Duodenal mucosa (tissue), 2 donors: ENCODE measurements around the gene STXBP3.

Source experiments
- H3K27ac ChIP-seq: one replicate; pipeline ENCODE4 v1.7.0; 2013; ENCODE audit warnings: low read depth, low read length
- H3K27me3 ChIP-seq, 2 donors: one replicate each; pipeline ENCODE4 v1.7.0; 2013; ENCODE audit warnings: low read length in 2 of 2, control low read depth in 1 of 2; ENCODE audit not compliant: insufficient read depth in 2 of 2, control insufficient read depth in 1 of 2
- H3K36me3 ChIP-seq, 2 donors: one replicate each; pipeline ENCODE4 v1.7.0; 2013; ENCODE audit warnings: low read length in 2 of 2, control low read depth in 1 of 2; ENCODE audit not compliant: insufficient read depth in 2 of 2, control insufficient read depth in 1 of 2
- H3K4me1 ChIP-seq, 2 donors: one replicate each; pipeline ENCODE4 v1.7.0; 2013; ENCODE audit warnings: low read length in 2 of 2, control low read depth in 1 of 2; ENCODE audit not compliant: insufficient read depth in 2 of 2, control insufficient read depth in 1 of 2
- H3K4me3 ChIP-seq, 2 donors: one replicate each; pipeline ENCODE4 v1.7.0; 2013; ENCODE audit warnings: low read length in 2 of 2, low read depth in 1 of 2
- H3K9ac ChIP-seq, 2 donors: one replicate each; pipeline ENCODE4 v1.7.0; 2013; ENCODE audit warnings: low read length in 2 of 2, low read depth in 1 of 2
- H3K9me3 ChIP-seq, 2 donors: one replicate each; pipeline ENCODE4 v1.7.0; 2013; ENCODE audit warnings: low read length in 2 of 2, control low read depth in 1 of 2; ENCODE audit not compliant: control insufficient read depth in 1 of 2

The STXBP3 gene

GRCh38 chr1:108715932-108716331, 30.5 kb upstream of the STXBP3 start:
- no peaks in the 10 kb centered on the region for H3K36me3 ChIP-seq
- H3K9me3 ChIP-seq: no peaks in the 10 kb centered on the region
- H3K4me3 ChIP-seq: no peak overlapping the region
- H3K27me3 ChIP-seq: no peaks in the 10 kb centered on the region
- no peak overlapping the region for H3K27ac ChIP-seq
- H3K9ac ChIP-seq: no peak overlapping the region
- no peaks in the 10 kb centered on the region for H3K4me1 ChIP-seq

DNA sequence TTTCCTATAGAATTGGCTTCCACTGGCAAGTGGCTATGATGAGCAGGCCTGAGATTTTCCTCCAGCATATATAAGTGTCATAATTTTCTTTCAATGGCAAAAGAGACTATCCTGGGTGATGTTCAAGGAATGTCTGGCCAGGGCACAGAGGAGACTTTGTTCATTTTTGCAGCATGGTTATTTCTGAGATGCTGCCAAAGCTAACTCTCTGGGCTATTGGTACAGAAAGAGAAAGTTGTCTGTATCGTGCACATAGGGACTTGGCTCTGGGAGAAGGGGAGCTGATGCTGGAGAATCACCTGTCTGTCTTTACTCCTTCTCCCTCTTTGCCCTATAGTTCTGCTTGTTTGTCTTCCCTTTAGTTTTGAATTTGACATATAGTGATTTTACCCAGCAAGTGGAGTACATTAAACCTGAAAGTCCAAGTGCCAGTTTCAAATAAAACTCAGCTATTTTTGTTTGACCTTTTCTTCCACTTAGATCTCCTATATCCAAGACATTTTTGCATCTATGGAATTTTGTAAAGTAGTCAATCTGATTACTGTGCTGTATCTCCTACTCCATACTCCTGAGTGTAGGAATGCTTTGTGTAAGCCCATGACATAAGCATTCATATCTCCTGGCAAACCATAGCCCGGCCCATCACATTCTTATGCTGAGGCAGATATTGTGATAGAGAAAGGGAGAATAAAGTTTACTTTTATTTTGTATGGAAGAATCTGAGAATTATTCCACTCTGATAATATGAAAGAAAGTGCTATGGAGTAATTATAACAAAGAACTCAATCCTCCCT, 29.8 kb upstream of the STXBP3 start:
- Histone ChIP-seq H3K4me3 (no peak overlapping the region), H3K27ac (no peak overlapping the region), H3K9me3 (no peaks in the 10 kb centered on the region), H3K9ac (no peak overlapping the region), H3K4me1 (no peaks in the 10 kb centered on the region), H3K27me3 (no peaks in the 10 kb centered on the region), H3K36me3 (no peaks in the 10 kb centered on the region)

- H3K4me1 ChIP-seq: no peaks in the 10 kb centered on the region
- H3K4me3 ChIP-seq: no peak overlapping the region
- H3K27me3 ChIP-seq: no peaks in the 10 kb centered on the region
- H3K9ac ChIP-seq: no peak overlapping the region
- no peak overlapping the region for H3K27ac ChIP-seq
- no peaks in the 10 kb centered on the region for H3K36me3 ChIP-seq
- H3K9me3 ChIP-seq: no peaks in the 10 kb centered on the region
Observed at GRCh38 chr1:108717774-108718316, 28.6 kb upstream of the STXBP3 start.

DNA sequence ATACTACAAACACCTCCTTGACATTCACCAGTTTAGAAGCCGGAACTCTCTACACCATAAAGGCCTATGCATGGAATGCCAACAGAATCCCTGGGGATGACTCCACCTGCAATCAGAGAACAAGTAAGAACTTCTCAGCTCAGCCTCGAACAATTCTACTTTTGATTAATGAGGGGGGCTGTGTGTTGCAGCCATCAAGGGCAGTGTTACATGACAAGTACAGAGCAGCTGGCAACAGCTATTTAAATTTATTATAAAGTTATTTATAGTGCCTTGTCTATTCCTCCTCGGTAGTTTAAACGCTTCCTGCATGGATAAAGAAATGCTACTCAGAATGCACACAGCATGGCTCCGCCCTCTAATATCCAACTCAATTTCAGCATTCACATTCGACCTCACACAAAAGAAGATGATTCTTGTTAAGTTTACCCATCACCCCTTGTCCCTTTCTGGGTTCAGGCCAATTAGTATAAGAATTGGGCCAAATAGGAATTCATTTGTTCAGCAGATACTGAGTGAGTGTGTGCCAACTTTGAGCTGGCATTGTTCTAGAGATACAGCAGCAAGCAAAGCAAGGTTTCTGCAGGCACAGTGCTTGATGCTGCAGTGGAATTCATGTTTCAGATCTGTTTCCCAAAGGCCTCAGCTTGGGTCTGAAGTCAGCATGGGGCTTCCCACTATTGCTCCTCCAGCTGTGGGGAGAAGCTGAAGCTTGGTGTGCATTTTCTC, 27.4 kb upstream of the STXBP3 start:
- H3K27me3 ChIP-seq: no peaks in the 10 kb centered on the region
- no peak overlapping the region for H3K4me3 ChIP-seq
- H3K9me3 ChIP-seq: no peaks in the 10 kb centered on the region
- no peaks in the 10 kb centered on the region for H3K36me3 ChIP-seq
- H3K27ac ChIP-seq: no peak overlapping the region
- H3K9ac ChIP-seq: no peak overlapping the region
- no peaks in the 10 kb centered on the region for H3K4me1 ChIP-seq

DNA sequence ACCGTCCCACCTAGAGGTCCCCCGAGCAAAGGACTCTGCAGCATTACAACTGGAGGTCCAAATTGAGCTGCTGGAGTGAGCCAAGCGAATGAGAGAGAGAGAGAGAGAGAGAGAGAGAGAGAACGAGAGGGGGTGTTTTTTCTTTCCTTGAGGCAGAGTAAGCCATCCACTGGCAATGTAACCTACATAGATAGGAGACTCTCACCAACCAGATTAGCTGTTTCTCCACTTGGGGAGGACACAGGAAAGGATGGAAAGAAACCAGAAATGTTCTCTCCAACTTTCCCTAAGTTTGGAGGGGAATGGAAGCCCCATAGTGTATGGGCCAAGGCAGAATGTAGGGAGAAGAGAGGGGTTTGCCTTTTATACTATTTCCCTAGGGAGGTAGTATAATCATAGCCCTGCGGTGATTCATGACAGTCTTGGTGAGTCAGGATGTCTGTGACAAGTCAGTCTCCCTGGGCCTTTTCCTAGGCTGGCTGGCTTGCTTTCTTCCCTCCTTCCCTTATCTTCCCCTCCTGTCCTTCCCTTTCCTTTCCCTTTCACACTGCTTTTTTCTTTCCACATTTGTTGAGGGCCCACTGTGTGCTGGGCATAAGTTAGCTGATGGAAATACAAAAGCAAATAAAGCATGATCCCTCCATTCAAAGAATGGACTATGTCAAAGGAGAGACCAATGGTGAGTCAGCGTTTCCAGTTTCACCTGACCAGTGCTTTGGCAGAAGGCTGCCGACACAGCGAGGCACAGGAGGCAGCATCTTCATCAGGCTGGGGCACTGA, 26.6 kb upstream of the STXBP3 start:
- no peaks in the 10 kb centered on the region for H3K4me1 ChIP-seq
- H3K36me3 ChIP-seq: no peaks in the 10 kb centered on the region
- H3K9ac ChIP-seq: no peak overlapping the region
- H3K4me3 ChIP-seq: no peak overlapping the region
- H3K9me3 ChIP-seq: no peaks in the 10 kb centered on the region
- H3K27ac ChIP-seq: no peak overlapping the region
- no peaks in the 10 kb centered on the region for H3K27me3 ChIP-seq

DNA sequence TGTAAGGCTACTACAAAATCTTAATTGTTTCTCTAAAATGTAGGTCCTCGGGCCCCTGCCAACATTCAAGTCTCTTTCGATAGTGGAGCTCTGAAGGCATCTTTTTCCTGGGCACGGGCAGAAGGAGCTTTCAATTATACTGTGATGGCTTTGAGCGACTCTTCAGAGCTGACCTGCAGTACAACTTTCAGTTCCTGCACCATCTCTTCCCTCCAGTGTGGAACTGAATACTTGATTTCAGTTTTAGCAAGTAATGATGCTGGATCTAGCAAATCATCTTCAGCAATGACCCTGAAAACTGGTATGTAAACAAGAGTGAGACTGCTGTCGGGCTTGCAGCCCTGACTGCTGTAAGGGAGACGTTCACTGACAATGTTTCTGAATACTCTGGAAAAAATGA, 24.2 kb upstream of the STXBP3 start:
- Histone ChIP-seq H3K27me3 (no peaks in the 10 kb centered on the region), H3K27ac (no peak overlapping the region), H3K36me3 (no peaks in the 10 kb centered on the region), H3K9me3 (no peaks in the 10 kb centered on the region), H3K4me1 (peaks cover 0 to 3% of the 10 kb centered on the region in 2 donors), H3K4me3 (peak overlapping the region in 1 of 2 donors; percentile 10), H3K9ac (no peak overlapping the region)

GRCh38 chr1:108725906-108726305, 20.6 kb upstream of the STXBP3 start:
- H3K9ac ChIP-seq: no peak overlapping the region
- no peaks in the 10 kb centered on the region for H3K27me3 ChIP-seq
- H3K36me3 ChIP-seq: no peaks in the 10 kb centered on the region
- no peak overlapping the region for H3K27ac ChIP-seq
- peaks cover 0 to 3% of the 10 kb centered on the region in 2 donors for H3K4me1 ChIP-seq
- no peak overlapping the region for H3K4me3 ChIP-seq
- no peaks in the 10 kb centered on the region for H3K9me3 ChIP-seq

DNA sequence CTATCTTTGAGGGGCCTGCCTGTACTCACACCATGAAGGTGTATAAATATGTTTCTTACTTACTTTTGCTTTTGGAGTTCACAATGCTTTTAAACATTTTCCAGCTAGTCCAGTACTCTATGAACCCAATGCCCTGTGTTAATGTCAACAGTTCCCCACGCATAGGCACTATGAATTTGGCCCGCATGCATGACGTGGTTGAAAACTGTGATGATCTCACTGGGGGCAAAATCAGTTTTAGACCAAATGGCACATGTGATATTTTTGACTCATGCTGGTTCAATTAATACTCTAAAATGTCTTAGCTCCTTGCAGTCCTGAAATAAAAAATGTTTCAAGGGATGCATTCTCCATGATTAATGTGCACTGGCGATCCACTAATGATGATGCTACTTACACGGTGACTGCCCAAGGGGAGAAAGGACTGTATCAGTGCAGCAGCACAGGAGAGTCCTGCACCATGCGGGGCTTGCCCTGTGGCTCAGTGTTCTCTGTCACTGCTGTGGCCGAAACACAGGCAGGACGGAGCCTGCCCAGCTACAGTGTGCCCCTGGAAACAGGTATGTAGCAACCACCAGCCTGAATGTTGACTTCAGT, 18.0 kb upstream of the STXBP3 start:
- Histone ChIP-seq H3K27me3 (no peaks in the 10 kb centered on the region), H3K4me1 (peaks cover 0 to 3% of the 10 kb centered on the region in 2 donors), H3K36me3 (no peaks in the 10 kb centered on the region), H3K9me3 (no peaks in the 10 kb centered on the region), H3K9ac (no peak overlapping the region), H3K4me3 (no peak overlapping the region), H3K27ac (no peak overlapping the region)

DNA sequence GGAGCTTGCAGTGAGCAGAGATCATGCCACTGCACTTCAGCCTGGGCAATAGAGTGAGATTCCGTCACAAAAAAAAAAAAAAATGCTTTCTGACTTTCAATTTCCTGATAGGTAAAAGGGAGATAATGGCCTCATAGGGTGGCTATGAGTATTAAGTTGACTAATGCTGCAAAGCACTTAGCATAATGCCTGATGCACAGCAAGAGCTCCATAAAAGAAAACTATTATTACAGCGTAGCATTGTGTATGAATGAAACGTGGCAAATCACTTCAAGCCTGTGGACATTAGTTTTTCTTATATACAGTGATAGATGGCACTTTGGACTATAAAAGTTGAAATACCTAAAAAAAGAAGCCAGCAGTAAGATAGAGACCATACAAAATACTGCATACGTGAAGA, 17.0 kb upstream of the STXBP3 start:
- H3K4me1 ChIP-seq: peaks cover 0 to 3% of the 10 kb centered on the region in 2 donors
- no peak overlapping the region for H3K4me3 ChIP-seq
- no peak overlapping the region for H3K27ac ChIP-seq
- no peaks in the 10 kb centered on the region for H3K27me3 ChIP-seq
- no peak overlapping the region for H3K9ac ChIP-seq
- H3K9me3 ChIP-seq: no peaks in the 10 kb centered on the region
- H3K36me3 ChIP-seq: no peaks in the 10 kb centered on the region
